K562 (cell line): Measurements from ENCODE around the gene MXRA7. TPM values are rescaled to one million over a fixed set of nuclear protein-coding genes. Genes with fewer than 3 reads are reported as not detected.

Experiments
- ARID2 ChIP-seq: fragments of 450-650 bp; IDR thresholded peaks from 2 replicates; pipeline ENCODE4 v1.6.1; 2017; ENCODE audit warnings: antibody characterized with exemption, mild to moderate bottlenecking
- BRD4 ChIP-seq: fragments of 200-600 bp; sonication (generic); IDR thresholded peaks from 2 replicates; pipeline ENCODE4 v1.6.1; 2017; ENCODE audit warnings: inconsistent platforms
- CBX8 ChIP-seq: fragments of 200-600 bp; sonication (generic); IDR thresholded peaks from 2 replicates; pipeline ENCODE4 v1.6.1; 2012; ENCODE audit warnings: borderline replicate concordance, mixed run types, low read depth, mild to moderate bottlenecking, moderate library complexity, mixed read lengths, low read length, control low read depth, inconsistent platforms; ENCODE audit not compliant: poor library complexity, severe bottlenecking; ENCODE audit errors: extremely low read depth
- CEBPG ChIP-seq, 3 experiments: fragments of 200-800 bp in 1 of 3; sonication (Bioruptor generic) in 1 of 3; sonication (generic) in 1 of 3; formaldehyde crosslinking in 1 of 3; IDR thresholded peaks in 2 of 3; conservative IDR thresholded peaks in 1 of 3; 2 replicates each; pipeline versions ENCODE4 v1.6.1 to v1.8.0; 2016 to 2022; ENCODE audit warnings: missing compliant biosample characterization in 2 of 3, missing genetic modification characterization in 2 of 3, mild to moderate bottlenecking in 1 of 3, missing genetic modification reagents in 1 of 3
- LCOR ChIP-seq: sonication (generic); formaldehyde crosslinking; IDR thresholded peaks from 2 replicates; pipeline ENCODE4 v1.8.0; 2022; ENCODE audit warnings: mild to moderate bottlenecking, missing genetic modification reagents
- NCOA2 ChIP-seq, 2 experiments: fragments of 450-650 bp; IDR thresholded peaks; 2 replicates each; pipeline ENCODE4 v1.6.1; 2018; ENCODE audit warnings: mild to moderate bottlenecking in 2 of 2, moderate library complexity in 1 of 2; ENCODE audit not compliant: partially characterized antibody in 2 of 2
- RFX7 ChIP-seq: fragments of 250-450 bp; sonication (Bioruptor Pico); IDR thresholded peaks from 2 replicates; pipeline ENCODE4 v1.5.1; 2021; ENCODE audit warnings: mild to moderate bottlenecking
- RNF2 ChIP-seq: sonication (generic); IDR thresholded peaks from 2 replicates; pipeline ENCODE4 v1.6.1; 2016
- SP1 ChIP-seq: sonication (generic); formaldehyde crosslinking; IDR thresholded peaks from 2 replicates; pipeline ENCODE4 v1.8.1; 2022; ENCODE audit warnings: mild to moderate bottlenecking, missing genetic modification reagents
- WHSC1 ChIP-seq: IDR thresholded peaks from one replicate; pipeline ENCODE4 v1.6.1; 2012; ENCODE audit warnings: low read length, control low read depth, inconsistent platforms
- ZFP1 ChIP-seq: fragments of 450-650 bp; formaldehyde crosslinking; IDR thresholded peaks from 2 replicates; pipeline ENCODE4 v1.4.0; 2020; ENCODE audit warnings: mild to moderate bottlenecking, mixed read lengths
- ZKSCAN1 ChIP-seq: fragments of 150-350 bp; IDR thresholded peaks from 2 replicates; pipeline ENCODE4 v1.6.1; 2016; ENCODE audit warnings: low read depth, low read length
- ZNF184 ChIP-seq: sonication (generic); formaldehyde crosslinking; IDR thresholded peaks from 2 replicates; pipeline ENCODE4 v1.5.0; 2020; ENCODE audit warnings: missing genetic modification reagents
- ZNF282 ChIP-seq: sonication (generic); formaldehyde crosslinking; IDR thresholded peaks from 2 replicates; pipeline ENCODE4 v1.8.1; 2023; ENCODE audit warnings: missing genetic modification reagents
- ZNF354B ChIP-seq: fragments of 250-450 bp; sonication (Bioruptor Pico); IDR thresholded peaks from 2 replicates; pipeline ENCODE4 v1.4.0; 2020
- polyA plus RNA-seq, 8 experiments: library from polyadenylated mRNA; depleted of rRNA in 4 of 8; stranded (reverse) in 5 of 8; unstranded in 3 of 8; fragments of >200 nt; fragmentation: Nextera tagmentation in 2 of 8; fragmentation: Illumina TruSeq in 1 of 8; extraction: Ambion mirVana in 2 of 8; extraction: Trizol in 1 of 8; gene quantifications; 2 replicates each; pipeline versions ENCODE4 v1.2.1 to v1.2.3, GENCODE V29; 2011 to 2014; ENCODE audit warnings: inconsistent platforms in 1 of 8, missing spikeins in 1 of 8
- total RNA-seq, 7 experiments: library from RNA; depleted of rRNA in 6 of 7; stranded (reverse); fragments of >200 nt in 6 of 7; fragmentation: Illumina TruSeq in 2 of 7; extraction: Trizol in 2 of 7; gene quantifications; 2 replicates each; pipeline versions ENCODE4 v1.2.1 to v1.2.3, GENCODE V29; 2011 to 2021; ENCODE audit warnings: low replicate concordance in 1 of 7
- TF ChIP-seq, protein P1 (sequence below): sonication (generic); formaldehyde crosslinking; IDR thresholded peaks from 2 replicates; pipeline ENCODE4 v1.8.0; 2023; ENCODE audit warnings: missing genetic modification reagents, mild to moderate bottlenecking, borderline replicate concordance
- TF ChIP-seq, protein P2 (sequence below): fragments of 250-450 bp; sonication (Bioruptor Pico); IDR thresholded peaks from 2 replicates; pipeline ENCODE4 v1.5.0; 2020; ENCODE audit warnings: mild to moderate bottlenecking
- TF ChIP-seq, protein P3 (sequence below): fragments of 450-650 bp; conservative IDR thresholded peaks from 2 replicates; pipeline ENCODE4 v1.6.1; 2016; ENCODE audit warnings: missing genetic modification characterization, low read depth, mild to moderate bottlenecking, control low read depth, missing compliant biosample characterization

MXRA7 gene
- total and polyA plus RNA-seq, 9 of the 15 experiments (the other 6 are each of a cell fraction or from before 2014, with no cell fraction given), result 2.6 to 38.4 (median 14.3) TPM

DNA sequence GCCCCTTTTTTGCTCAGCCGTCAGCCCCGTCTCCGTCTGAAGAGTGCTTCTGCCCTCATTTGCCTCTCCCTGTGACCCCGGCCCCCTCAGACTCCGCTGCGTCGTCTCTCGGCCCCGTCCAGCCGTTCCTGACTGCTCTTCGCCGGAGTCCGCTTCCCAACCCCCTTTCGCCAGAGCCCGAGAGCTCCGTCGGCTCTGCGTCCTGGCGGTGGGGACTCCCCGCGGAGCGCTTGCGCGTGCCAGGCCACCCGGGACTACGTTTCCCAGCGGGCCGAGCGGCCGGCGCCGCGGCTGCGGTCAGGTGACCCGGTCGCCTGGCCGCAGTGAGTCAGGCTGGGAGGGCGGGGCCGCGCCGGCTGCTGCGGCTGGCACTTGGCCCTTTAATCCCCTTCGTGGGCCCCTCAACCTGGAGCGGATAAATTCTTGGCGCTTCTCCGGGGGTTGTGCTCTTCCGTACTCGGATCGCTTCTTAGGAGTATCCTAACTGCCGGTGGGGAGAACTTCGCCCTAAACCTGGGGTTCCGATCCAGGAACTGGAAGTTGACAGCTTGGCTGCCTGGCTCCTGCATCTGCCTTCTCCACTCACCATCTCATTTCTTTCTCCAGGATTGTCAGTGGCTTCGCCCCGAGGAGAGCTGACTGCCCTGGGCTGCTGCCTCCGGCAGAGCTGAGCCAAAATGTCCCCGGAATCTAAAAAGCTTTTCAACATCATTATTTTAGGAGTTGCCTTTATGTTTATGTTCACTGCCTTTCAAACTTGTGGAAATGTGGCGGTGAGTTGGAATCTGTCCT, 27.1 kb upstream of the MXRA7 start, which contains the start of gene MFSD11 (continued):
- TF ChIP-seq, protein P1, sequence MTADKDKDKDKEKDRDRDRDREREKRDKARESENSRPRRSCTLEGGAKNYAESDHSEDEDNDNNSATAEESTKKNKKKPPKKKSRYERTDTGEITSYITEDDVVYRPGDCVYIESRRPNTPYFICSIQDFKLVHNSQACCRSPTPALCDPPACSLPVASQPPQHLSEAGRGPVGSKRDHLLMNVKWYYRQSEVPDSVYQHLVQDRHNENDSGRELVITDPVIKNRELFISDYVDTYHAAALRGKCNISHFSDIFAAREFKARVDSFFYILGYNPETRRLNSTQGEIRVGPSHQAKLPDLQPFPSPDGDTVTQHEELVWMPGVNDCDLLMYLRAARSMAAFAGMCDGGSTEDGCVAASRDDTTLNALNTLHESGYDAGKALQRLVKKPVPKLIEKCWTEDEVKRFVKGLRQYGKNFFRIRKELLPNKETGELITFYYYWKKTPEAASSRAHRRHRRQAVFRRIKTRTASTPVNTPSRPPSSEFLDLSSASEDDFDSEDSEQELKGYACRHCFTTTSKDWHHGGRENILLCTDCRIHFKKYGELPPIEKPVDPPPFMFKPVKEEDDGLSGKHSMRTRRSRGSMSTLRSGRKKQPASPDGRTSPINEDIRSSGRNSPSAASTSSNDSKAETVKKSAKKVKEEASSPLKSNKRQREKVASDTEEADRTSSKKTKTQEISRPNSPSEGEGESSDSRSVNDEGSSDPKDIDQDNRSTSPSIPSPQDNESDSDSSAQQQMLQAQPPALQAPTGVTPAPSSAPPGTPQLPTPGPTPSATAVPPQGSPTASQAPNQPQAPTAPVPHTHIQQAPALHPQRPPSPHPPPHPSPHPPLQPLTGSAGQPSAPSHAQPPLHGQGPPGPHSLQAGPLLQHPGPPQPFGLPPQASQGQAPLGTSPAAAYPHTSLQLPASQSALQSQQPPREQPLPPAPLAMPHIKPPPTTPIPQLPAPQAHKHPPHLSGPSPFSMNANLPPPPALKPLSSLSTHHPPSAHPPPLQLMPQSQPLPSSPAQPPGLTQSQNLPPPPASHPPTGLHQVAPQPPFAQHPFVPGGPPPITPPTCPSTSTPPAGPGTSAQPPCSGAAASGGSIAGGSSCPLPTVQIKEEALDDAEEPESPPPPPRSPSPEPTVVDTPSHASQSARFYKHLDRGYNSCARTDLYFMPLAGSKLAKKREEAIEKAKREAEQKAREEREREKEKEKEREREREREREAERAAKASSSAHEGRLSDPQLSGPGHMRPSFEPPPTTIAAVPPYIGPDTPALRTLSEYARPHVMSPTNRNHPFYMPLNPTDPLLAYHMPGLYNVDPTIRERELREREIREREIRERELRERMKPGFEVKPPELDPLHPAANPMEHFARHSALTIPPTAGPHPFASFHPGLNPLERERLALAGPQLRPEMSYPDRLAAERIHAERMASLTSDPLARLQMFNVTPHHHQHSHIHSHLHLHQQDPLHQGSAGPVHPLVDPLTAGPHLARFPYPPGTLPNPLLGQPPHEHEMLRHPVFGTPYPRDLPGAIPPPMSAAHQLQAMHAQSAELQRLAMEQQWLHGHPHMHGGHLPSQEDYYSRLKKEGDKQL (CRISPR knock-in tag), result no peak
- TF ChIP-seq RFX7 (CRISPR knock-in tag) (0 out of 2 replicates have a peak, but pooled peaks have one; percentile 58), ZFP1 (CRISPR knock-in tag) (no peak), RNF2 (no peak; the same call in 1 of the 2 replicates), CBX8 (no peak), ZNF354B (no peak), SP1 (peak; percentile 81), ZNF184 (no peak), CEBPG (CRISPR knock-in tag; IDR thresholded peaks at IDR 0.05) (no peak), CEBPG (tag; conservative IDR thresholded peaks at IDR 0.05 in 1 of 2, IDR thresholded peaks at IDR 0.05 in 1 of 2) (no peak), ARID2 (no peak), ZKSCAN1 (no peak), ZNF282 (CRISPR knock-in tag) (no peak), WHSC1 (no peak), NCOA2 (IDR thresholded peaks at IDR 0.05; ENCODE audit: partially characterized antibody in 2 of 2) (no peak), LCOR (CRISPR knock-in tag) (no peak), BRD4 (no peak)
- TF ChIP-seq, protein P2, sequence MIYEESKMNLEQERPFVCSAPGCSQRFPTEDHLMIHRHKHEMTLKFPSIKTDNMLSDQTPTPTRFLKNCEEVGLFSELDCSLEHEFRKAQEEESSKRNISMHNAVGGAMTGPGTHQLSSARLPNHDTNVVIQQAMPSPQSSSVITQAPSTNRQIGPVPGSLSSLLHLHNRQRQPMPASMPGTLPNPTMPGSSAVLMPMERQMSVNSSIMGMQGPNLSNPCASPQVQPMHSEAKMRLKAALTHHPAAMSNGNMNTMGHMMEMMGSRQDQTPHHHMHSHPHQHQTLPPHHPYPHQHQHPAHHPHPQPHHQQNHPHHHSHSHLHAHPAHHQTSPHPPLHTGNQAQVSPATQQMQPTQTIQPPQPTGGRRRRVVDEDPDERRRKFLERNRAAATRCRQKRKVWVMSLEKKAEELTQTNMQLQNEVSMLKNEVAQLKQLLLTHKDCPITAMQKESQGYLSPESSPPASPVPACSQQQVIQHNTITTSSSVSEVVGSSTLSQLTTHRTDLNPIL (CRISPR knock-in tag), result no peak
- TF ChIP-seq, protein P3, sequence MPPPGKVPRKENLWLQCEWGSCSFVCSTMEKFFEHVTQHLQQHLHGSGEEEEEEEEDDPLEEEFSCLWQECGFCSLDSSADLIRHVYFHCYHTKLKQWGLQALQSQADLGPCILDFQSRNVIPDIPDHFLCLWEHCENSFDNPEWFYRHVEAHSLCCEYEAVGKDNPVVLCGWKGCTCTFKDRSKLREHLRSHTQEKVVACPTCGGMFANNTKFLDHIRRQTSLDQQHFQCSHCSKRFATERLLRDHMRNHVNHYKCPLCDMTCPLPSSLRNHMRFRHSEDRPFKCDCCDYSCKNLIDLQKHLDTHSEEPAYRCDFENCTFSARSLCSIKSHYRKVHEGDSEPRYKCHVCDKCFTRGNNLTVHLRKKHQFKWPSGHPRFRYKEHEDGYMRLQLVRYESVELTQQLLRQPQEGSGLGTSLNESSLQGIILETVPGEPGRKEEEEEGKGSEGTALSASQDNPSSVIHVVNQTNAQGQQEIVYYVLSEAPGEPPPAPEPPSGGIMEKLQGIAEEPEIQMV, result no peak
